ENCODE data around the gene IL6ST. TPM values are rescaled to one million over a fixed set of nuclear protein-coding genes. Genes with fewer than 3 reads are reported as not detected.
"Not testable (repeated sequence)": the region's sequence is repeated elsewhere in the genome, so short reads cannot be mapped to it uniquely, and the experiment has no call there.

Gene IL6ST
- total RNA-seq = 506 and 692 TPM in 2 replicates

DNA sequence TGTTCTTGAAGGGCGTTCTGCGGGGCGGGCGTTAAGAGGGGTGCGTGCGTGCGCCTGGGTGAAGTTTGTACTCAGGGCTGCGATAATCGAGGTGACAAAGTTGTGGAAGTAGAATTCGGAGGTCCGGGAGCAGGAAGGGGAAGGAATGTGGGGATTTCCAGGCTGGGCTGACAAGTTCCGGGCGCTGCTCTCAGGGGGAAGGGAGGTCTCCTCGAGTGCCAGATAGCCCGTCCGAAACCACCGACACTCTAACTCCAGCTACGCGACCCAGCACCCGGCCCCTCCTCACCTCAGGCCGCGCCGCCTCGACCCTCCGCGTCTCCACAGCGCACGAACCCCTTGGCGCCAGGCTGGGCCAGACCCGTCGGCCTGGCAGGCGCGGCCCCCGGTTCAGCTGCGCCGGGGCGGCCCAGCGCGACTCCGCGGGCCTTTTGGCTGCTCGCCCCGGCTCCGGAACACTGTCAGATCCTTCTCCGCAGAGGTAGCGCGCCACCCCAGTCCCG lies at the start of gene IL6ST:
Gene IL6ST, minus strand, starts transcription at position 469 of the 503 bp plus-strand sequence. CDS start 18,685 bp downstream, outside the sequence.
- DNase-seq (ENCODE audit: low read depth in 2 of 2) = peak; percentile 92 to 94

- peak; percentile 28 to 40 for DNase-seq (ENCODE audit: low read depth in 2 of 2)
Observed at GRCh38 chr5:56039985-56040384, 45.2 kb upstream of the IL6ST start.

- not testable (repeated sequence) for DNase-seq (ENCODE audit: low read depth in 2 of 2)
Observed at GRCh38 chr5:56038206-56038605, 43.4 kb upstream of the IL6ST start.

DNA sequence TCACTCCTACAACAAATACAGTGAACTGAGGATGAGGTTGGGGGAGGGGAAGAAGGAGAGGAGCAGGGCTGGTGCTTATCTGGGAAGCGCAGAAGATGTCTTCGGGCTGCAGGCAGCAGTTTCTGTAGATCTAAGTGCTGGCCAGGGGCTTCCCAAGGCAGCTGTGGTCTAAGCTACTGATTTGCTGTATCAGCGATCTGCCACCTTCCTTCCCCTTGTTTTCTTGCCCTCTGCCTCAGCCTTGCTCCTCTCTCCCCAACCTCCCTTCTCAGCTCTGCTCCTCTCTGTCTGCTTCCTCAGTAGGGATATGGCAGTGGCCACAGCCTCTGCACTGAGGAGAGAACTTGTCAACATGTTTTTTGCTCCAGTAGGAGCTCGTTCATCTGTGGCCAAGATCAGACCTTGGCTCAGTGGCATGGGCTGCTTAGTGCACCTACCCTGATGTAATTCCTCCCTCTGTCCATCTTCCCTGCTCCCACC lies 42.8 kb upstream of the IL6ST start:
- DNase-seq (ENCODE audit: low read depth in 2 of 2) = no peak

DNA sequence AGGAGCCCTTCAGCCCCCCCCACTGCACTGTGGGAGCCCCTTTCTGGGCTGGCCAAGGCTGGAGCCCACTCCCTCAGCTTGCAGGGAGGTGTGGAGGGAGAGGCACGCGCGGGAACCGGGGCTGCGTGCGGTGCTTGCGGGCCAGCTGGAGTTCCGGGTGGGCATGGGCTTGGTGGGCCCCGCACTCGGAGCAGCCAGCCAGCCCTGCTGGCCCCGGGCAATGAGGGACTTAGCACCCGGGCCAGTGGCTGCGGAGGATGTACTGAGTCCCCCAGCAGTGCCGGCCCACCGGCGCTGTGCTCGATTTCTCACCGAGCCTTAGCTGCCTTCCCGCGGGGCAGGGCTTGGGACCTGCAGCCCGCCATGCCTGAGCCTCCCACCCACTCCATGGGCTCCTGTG lies 40.6 kb upstream of the IL6ST start:
- not testable (repeated sequence) for DNase-seq (ENCODE audit: low read depth in 2 of 2)

- DNase-seq (ENCODE audit: low read depth in 2 of 2) = not testable (repeated sequence)
Observed at GRCh38 chr5:56029871-56030630, 35.3 kb upstream of the IL6ST start.

DNA sequence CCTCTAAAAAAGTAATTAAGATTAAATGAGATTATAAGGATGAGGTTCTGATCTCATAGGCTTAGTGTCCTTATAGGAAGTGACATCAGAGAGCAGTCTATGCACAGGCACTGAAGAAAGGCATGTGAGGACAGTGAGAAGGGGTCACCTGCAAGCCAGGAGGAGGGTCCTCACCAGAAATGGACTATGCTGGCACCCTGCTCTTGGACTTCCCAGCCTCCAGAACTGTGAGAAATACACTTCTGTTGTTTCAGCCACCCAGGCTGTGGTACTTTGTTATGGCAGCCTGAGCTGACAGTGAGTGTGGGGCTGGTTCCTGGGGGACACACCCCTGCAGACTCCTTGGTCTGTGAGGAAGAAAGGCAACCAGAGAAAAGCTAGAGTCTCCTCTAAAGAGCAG lies 34.7 kb upstream of the IL6ST start:
- DNase-seq (ENCODE audit: low read depth in 2 of 2) = no peak

- no peak for DNase-seq (ENCODE audit: low read depth in 2 of 2)
Observed at GRCh38 chr5:56028708-56029107, 33.9 kb upstream of the IL6ST start.

DNA sequence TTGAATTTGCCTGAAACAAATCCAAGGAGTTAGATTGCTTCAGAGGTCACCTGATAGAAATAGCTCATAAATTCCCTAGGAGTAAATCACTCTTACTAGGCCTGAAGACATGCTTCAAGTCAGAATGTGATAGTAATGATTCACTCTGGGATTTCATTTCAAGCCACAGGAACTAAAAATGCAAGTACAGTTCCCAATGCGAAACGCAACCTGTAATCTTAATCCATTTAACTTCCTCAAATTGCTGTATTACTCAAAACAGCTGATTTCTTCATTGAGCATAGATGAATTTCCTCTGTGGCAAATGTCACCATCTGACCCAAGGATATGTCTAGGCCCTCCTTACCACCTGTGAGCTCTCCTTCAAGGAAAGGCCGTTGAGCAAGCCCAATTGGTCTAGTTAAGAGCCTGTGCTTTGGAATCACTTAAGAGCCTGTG lies 32.1 kb upstream of the IL6ST start:
- DNase-seq (ENCODE audit: low read depth in 2 of 2) = peak in 1 of 2 donors; percentile 11

- DNase-seq (ENCODE audit: low read depth in 2 of 2) = no peak
Observed at GRCh38 chr5:56025151-56025885, 30.6 kb upstream of the IL6ST start.

DNA sequence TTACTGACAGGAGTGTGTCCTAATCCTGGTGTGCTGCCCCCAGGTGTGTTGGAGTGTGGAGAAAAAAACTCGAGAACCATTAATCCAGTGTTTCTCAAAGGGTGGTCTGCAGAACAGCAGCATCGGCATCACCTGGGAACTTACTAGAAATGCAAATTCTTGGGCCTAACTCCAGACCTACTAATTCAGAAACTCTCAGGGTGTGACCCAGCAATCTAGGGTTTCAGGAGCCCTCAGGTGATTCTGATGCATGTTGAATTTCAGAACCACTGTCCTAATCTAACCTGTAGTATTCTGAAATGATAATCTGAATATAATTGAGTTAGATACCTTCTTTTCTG lies 30.0 kb upstream of the IL6ST start:
- DNase-seq (ENCODE audit: low read depth in 2 of 2) = no peak

GRCh38 chr5:56023296-56023695 lies 28.5 kb upstream of the IL6ST start:
- no peak for DNase-seq (ENCODE audit: low read depth in 2 of 2)

GRCh38 chr5:56019306-56020272 lies 24.8 kb upstream of the IL6ST start:
- no peak for DNase-seq (ENCODE audit: low read depth in 2 of 2)

GRCh38 chr5:56018832-56019231 lies 24.1 kb upstream of the IL6ST start:
- DNase-seq (ENCODE audit: low read depth in 2 of 2) = no peak

GRCh38 chr5:56014701-56015100 lies 19.9 kb upstream of the IL6ST start:
- not testable (repeated sequence) for DNase-seq (ENCODE audit: low read depth in 2 of 2)

GRCh38 chr5:56013939-56014338 lies 19.2 kb upstream of the IL6ST start:
- not testable (repeated sequence) for DNase-seq (ENCODE audit: low read depth in 2 of 2)

GRCh38 chr5:56012281-56012963 lies 17.7 kb upstream of the IL6ST start:
- DNase-seq (ENCODE audit: low read depth in 2 of 2) = peak; percentile 37 to 49

DNA sequence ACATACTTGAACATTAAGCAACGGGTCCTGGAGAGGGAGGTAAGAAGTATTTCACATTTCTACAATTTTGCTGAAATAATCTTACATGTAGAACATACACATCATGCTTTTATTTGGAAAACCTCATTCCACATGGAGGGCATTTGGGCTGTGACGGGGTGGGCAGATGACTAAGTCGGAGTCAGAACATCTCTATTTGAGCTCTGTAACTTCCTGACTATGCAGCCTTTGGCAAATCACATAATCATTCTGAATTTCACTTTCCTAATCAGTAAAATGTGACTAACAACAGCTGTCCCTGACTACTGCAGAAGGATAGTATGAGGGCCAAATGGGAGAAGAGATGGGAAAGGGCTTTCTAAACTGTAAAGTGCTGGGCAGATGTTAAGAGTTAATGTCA lies 17.1 kb upstream of the IL6ST start:
- peak; percentile 74 to 86 for DNase-seq (ENCODE audit: low read depth in 2 of 2)

GRCh38 chr5:56010431-56010830 lies 15.7 kb upstream of the IL6ST start:
- no peak for DNase-seq (ENCODE audit: low read depth in 2 of 2)

- no peak for DNase-seq (ENCODE audit: low read depth in 2 of 2)
Observed at GRCh38 chr5:56006600-56006999, 11.8 kb upstream of the IL6ST start.

DNA sequence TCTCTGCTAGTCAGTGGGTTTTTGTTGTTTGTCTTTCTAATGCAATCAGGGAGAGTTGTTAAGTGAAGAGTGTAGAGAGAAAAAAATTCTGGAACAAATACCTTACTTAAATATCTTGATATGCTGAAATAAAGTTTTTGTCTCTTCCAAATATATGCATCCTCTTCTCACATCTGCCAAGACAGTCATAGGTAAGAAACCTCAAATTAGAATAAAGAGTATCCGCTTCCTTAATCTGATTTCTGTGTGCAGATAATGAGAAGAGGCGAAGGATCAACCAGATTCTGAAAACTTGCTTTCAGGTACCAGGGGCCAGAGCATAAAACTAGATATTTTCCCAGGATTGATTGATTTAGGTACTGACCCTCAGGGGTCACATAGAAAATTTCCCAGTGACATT lies 11.3 kb upstream of the IL6ST start:
- DNase-seq (ENCODE audit: low read depth in 2 of 2) = no peak
